T-helper 9 cell (primary cell): Measurements from ENCODE around the gene AQP9.

Source experiments
- DNase-seq: peaks from one replicate; pipeline ENCODE4 v3.0.0-alpha.2; 2020

AQP9 gene

DNA sequence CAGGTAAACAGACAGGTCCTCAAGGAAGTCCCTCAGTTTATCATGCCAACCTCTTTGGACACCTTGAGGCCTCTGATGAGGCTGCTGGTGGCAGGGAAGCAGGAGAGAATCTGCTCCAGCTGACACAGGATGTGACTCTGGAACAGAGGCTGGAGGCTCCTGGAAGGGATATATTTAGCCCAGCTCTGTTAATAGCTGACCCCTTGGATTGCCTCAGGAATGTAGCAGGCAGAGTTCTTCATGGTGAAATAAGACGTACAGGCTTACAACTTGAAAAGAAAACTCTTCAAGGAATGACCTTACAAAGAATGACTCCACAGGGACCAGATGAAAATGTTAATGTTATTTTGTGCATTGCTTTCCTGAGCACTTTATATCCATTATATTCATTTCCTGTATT is 90.5 kb downstream of the AQP9 start:
- DNase-seq = no peak

DNA sequence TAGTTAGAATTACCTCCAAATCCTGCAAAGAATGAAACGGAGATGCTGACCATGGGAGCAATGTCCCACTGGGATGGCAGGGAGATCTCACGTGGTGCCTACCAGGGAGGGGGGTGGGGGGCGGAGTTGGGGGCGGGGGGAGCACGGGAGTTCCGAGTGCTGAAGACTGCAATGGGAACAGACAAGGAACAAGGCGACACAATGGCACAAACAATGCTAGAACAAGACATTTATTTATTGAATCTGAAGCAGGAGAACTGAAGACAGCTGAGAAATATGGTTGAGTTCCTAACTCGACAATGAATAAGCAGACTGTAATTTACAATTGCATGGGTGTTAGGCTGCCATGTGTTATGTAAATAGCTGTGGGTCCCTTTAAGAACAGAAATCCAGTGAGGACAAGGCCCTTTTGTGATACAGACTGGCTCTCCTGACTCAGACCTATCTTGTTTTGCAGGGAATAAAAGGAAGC is 91.2 kb downstream of the AQP9 start:
- DNase-seq = no peak

DNA sequence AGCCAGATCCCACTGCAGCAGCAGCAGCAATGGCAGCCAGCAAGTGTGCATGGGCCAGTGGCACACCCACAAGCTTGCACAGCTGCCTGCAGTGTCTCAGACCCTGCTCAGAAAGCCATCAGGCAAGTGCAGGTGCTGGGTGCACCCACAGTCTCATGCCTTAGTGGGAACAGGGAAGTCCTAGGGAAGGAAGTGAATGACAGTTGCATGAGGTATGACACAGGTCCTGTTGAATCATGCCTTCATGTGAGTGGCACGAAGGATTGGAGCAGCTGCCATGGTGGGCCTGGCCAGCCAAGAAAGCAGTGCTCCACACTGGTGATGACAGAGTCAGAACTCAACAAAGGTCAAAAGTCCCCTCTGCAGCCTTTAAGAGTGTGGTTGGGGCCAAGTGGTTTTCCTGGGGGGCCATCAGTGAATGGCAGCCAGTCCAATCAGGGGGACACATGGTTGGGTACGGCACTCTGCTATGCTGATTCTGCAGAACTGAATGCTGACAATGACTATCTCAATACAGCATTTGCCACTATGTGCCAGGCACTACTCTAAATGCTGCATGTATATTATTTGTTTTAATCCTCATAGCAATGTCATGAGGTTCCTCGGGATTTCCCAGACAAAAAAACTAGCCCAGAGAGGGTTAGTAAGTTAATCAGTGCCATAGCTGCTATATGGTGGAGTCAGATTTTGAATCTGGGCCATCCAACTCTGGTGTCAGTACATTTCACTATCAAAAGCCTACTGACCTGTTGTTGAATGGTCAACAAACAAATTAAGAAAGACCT is 94.3 kb downstream of the AQP9 start:
- no peak for DNase-seq

DNA sequence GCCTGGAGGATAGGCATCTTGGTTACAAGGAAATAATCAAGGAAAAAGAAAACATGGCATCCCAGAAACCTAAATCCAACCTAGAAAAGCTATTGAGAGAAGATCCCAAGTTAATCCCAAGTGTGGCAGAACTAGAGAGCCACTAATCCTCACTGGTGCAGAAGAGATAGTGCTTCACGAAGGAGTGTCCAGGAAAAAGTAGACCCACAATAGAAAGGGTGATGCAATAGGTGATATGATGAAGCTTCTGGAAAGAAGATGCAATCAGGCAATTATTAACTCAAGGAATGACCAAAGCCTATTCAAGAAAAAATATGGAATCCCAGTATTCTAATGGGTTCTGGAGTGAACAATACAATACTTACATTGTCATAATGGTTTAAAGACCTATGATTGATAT is 95.2 kb downstream of the AQP9 start:
- DNase-seq = no peak
